Measurements from ENCODE around the gene ACAA1. TPM values are rescaled to one million over a fixed set of nuclear protein-coding genes. Genes with fewer than 3 reads are reported as not detected.

ACAA1 gene
- total RNA-seq, 1 donor from 2014 or later, result 62.0 TPM

DNA sequence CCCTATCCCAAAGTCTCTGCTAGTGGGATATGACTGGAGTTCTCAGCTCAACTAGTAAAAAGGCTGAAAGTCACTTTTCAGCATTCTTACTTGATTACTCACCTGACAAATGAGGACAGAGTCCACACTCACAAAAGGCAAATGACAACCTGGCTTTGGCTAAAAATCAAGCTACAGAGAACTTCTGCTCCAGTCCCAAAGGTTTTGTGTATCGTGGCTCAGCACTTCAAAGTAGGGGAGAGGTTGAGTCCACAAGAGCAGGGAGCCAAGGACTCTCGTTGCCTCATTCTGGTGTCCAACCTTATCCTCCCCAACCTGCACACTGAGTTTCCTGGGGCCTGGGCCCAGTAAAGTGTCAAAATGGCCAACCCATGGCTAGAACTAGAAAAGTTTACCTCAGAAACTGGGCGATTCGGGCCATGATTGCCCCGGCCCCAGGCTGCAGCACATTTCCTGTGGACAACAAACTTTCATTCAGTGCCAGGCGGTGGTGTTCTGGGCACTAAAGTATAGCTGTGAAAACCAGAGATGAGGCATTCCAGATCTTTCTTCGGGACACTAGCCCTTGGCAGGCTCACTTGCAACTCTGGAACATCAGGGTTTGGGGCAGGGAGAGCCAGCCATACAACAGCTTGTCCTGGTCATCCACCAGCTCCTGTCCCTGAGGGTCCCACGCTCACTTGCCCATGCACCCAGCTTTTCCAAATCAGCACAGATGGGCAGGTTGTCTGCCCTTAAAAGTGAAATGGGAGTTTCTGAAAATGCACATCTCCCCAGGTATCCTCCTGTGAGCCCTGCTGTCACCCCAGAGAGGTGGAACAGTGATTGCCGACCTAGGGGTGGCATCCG lies 3.1 kb downstream of the ACAA1 start:
- Mint-ChIP-seq H3K4me1 (ENCODE audit: unreplicated experiment) (peaks cover 25% of the 10 kb centered on the region), H3K27me3 (ENCODE audit: unreplicated experiment) (no peaks in the 10 kb centered on the region), H3K27ac (ENCODE audit: unreplicated experiment) (no peak overlapping the region), H3K9me3 (ENCODE audit: unreplicated experiment) (no peaks in the 10 kb centered on the region), H3K36me3 (ENCODE audit: unreplicated experiment) (peaks cover 27% of the 10 kb centered on the region), H3K4me3 (ENCODE audit: unreplicated experiment) (no peak overlapping the region)
- TF ChIP-seq CTCF (IDR thresholded peaks at IDR 0.05), result no peak
- DNase-seq (ENCODE audit: extremely low spot score, unreplicated experiment), result peak; percentile 57

- TF ChIP-seq CTCF (IDR thresholded peaks at IDR 0.05), result no peak
- peaks cover 22% of the 10 kb centered on the region for H3K4me1 Mint-ChIP-seq (ENCODE audit: unreplicated experiment)
Measured at GRCh38 chr3:38133209-38133556, 3.7 kb downstream of the ACAA1 start.

DNA sequence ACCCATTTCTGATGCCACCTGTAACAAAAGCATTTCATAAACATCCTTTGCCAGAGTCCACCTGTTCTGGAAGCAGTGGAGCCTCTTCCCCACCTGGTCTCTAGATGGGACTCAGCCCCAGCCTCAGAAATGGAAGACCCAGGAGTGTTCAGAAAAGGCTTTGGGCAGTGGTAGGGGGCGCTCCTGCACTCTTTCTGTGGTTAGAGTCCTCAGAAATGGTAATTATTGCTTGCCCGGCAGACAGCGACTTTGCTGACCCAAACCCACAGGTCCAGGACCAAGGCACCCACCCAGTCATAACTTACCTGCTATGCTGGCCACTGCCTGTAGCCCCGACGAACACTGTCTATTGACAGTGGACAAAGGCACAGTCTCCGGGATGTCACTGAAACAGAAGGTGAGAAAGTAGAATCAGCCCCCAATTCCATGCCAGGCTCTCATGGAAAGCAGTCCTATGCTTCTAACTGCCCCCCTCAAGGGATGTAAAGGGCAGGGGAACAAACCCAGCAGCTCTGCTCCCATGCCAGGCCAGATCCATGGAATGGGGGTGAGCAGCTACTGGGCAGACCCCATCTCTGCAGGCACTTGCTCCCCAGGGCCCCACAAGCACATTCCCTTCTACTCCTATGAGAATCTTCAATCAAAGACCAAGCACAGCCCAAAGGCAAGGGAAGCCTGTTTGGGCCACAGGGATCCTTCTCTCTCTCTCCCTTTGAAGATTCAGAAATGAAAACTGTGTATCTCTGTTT lies 5.1 kb downstream of the ACAA1 start:
- Mint-ChIP-seq H3K4me3 (ENCODE audit: unreplicated experiment) (no peak overlapping the region), H3K27me3 (ENCODE audit: unreplicated experiment) (no peaks in the 10 kb centered on the region), H3K36me3 (ENCODE audit: unreplicated experiment) (peaks cover 30% of the 10 kb centered on the region), H3K4me1 (ENCODE audit: unreplicated experiment) (peaks cover 16% of the 10 kb centered on the region), H3K27ac (ENCODE audit: unreplicated experiment) (no peak overlapping the region), H3K9me3 (ENCODE audit: unreplicated experiment) (no peaks in the 10 kb centered on the region)
- DNase-seq (ENCODE audit: extremely low spot score, unreplicated experiment), result peak; percentile 79
- TF ChIP-seq CTCF (IDR thresholded peaks at IDR 0.05), result peak; percentile 58

More at GRCh38 chr3:38133209-38133556, 3.7 kb downstream of the ACAA1 start:
- Mint-ChIP-seq H3K27me3 (ENCODE audit: unreplicated experiment) (no peaks in the 10 kb centered on the region), H3K36me3 (ENCODE audit: unreplicated experiment) (peaks cover 27% of the 10 kb centered on the region), H3K4me3 (ENCODE audit: unreplicated experiment) (no peak overlapping the region), H3K9me3 (ENCODE audit: unreplicated experiment) (no peaks in the 10 kb centered on the region), H3K27ac (ENCODE audit: unreplicated experiment) (no peak overlapping the region)
- DNase-seq (ENCODE audit: extremely low spot score, unreplicated experiment), result peak; percentile 17

GRCh38 chr3:38130631-38131065 lies 6.3 kb downstream of the ACAA1 start:
- Mint-ChIP-seq H3K27ac (ENCODE audit: unreplicated experiment) (no peak overlapping the region), H3K9me3 (ENCODE audit: unreplicated experiment) (no peaks in the 10 kb centered on the region), H3K4me1 (ENCODE audit: unreplicated experiment) (peaks cover 10% of the 10 kb centered on the region), H3K4me3 (ENCODE audit: unreplicated experiment) (no peak overlapping the region), H3K27me3 (ENCODE audit: unreplicated experiment) (no peaks in the 10 kb centered on the region), H3K36me3 (ENCODE audit: unreplicated experiment) (peaks cover 33% of the 10 kb centered on the region)
- no peak for TF ChIP-seq CTCF (IDR thresholded peaks at IDR 0.05)
- DNase-seq (ENCODE audit: extremely low spot score, unreplicated experiment), result no peak

DNA sequence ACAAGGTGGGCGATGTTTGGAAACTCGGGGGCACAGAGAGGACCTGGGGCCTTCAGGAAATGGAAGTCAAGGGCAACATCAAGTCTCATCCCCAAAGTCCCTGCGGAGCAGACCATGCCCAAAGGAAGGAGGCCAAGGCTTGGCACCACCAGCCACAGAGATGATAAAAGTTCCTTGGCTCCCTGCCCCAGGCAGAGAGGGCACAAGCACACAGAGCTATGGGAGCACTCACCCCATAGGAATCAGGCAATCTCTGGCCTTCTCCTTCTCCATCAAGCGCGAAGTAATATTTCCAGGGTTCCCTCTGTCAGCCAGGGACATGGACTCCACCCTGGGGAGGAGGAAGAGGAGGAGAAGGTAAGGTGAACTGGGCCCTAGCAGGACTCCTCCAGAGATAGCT lies 7.9 kb downstream of the ACAA1 start:
- Mint-ChIP-seq H3K27ac (ENCODE audit: unreplicated experiment) (no peak overlapping the region), H3K9me3 (ENCODE audit: unreplicated experiment) (no peaks in the 10 kb centered on the region), H3K27me3 (ENCODE audit: unreplicated experiment) (no peaks in the 10 kb centered on the region), H3K36me3 (ENCODE audit: unreplicated experiment) (peaks cover 35% of the 10 kb centered on the region), H3K4me3 (ENCODE audit: unreplicated experiment) (no peak overlapping the region), H3K4me1 (ENCODE audit: unreplicated experiment) (no peaks in the 10 kb centered on the region)
- DNase-seq (ENCODE audit: extremely low spot score, unreplicated experiment), result peak; percentile 64
- TF ChIP-seq CTCF (IDR thresholded peaks at IDR 0.05), result no peak

Data from osteocyte (in vitro differentiated cells).